Femur (tissue), 1 donor: ENCODE results near the gene FGF11.

Experiments used
- DNase-seq: peaks from one replicate; pipeline ENCODE4 v3.0.0-alpha.2; 2017

FGF11 gene

GRCh38 chr17:7408863-7409262 is 30.4 kb upstream of the FGF11 start:
- no peak for DNase-seq

- DNase-seq: no peak
These were observed 29.6 kb upstream of the FGF11 start for GRCh38 chr17:7409716-7410115.

GRCh38 chr17:7410634-7411426 is 28.5 kb upstream of the FGF11 start:
- no peak for DNase-seq

GRCh38 chr17:7411427-7411750 is 27.9 kb upstream of the FGF11 start:
- no peak for DNase-seq

- DNase-seq: no peak
These were observed 25.8 kb upstream of the FGF11 start for GRCh38 chr17:7413346-7413985.

- DNase-seq: no peak
These were observed 24.5 kb upstream of the FGF11 start for GRCh38 chr17:7414837-7415236.

- no peak for DNase-seq
These were observed 23.5 kb upstream of the FGF11 start for GRCh38 chr17:7415784-7416183.

GRCh38 chr17:7416323-7416722 is 23.0 kb upstream of the FGF11 start:
- no peak for DNase-seq

- no peak for DNase-seq
These were observed 22.2 kb upstream of the FGF11 start for GRCh38 chr17:7417056-7417655.

- DNase-seq: no peak
These were observed 20.7 kb upstream of the FGF11 start for GRCh38 chr17:7418472-7419152.

- DNase-seq: no peak
These were observed 19.3 kb upstream of the FGF11 start, which contains the start of gene SPEM1 for GRCh38 chr17:7419819-7420610. SPEM1 (plus strand) TSS chr17:7420324; CDS start chr17:7420385, 61 bp downstream.

GRCh38 chr17:7421186-7421585 is 18.1 kb upstream of the FGF11 start:
- no peak for DNase-seq

GRCh38 chr17:7423679-7424078 is 15.6 kb upstream of the FGF11 start:
- no peak for DNase-seq

- DNase-seq: no peak
These were observed 14.0 kb upstream of the FGF11 start, which contains the start of gene SPEM2 for GRCh38 chr17:7425316-7425715. SPEM2 (plus strand) TSS chr17:7425616; CDS start chr17:7425689, 73 bp downstream.

- DNase-seq: no peak
These were observed 13.6 kb upstream of the FGF11 start for GRCh38 chr17:7425756-7426155.

GRCh38 chr17:7426203-7426863 is 13.0 kb upstream of the FGF11 start:
- DNase-seq: no peak

GRCh38 chr17:7426896-7427489 is 12.3 kb upstream of the FGF11 start:
- no peak for DNase-seq

GRCh38 chr17:7427549-7427948 is 11.8 kb upstream of the FGF11 start:
- no peak for DNase-seq

GRCh38 chr17:7428557-7428956 is 10.8 kb upstream of the FGF11 start, which contains the start of gene SPEM3:
SPEM3 (plus strand) TSS chr17:7428857; CDS start chr17:7428903, 46 bp downstream.
- no peak for DNase-seq

GRCh38 chr17:7429722-7430121 is 9.6 kb upstream of the FGF11 start:
- DNase-seq: no peak

- no peak for DNase-seq
These were observed 8.1 kb upstream of the FGF11 start for GRCh38 chr17:7431231-7431630.

GRCh38 chr17:7432296-7432695 is 7.0 kb upstream of the FGF11 start:
- DNase-seq: no peak
